ENCODE measurements around the gene ARHGAP21. TPM values are rescaled to one million over a fixed set of nuclear protein-coding genes. Genes with fewer than 3 reads are reported as not detected.

ARHGAP21 gene
- total RNA-seq, 1 experiment from 2014 or later = 52.6 TPM

DNA sequence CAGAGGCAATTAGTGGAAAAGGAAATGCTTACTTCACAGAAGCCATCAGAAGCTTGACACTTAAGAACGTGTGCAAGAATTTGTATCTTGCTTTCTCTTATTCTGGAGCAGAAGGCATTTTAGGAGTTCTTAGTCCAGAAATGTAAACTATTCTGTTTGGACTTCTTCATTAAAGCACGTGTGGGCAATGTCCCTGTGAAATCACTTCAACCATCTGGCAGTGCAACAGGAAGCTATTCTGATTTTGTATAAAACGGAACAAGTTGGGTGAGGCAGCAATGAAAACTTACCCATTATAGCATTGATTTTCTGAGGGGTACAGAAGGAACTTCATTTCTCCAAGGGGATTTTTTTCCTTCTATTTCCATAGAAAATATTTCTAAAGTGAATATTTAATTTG, 21.3 kb upstream of the ARHGAP21 start:
- Histone ChIP-seq H3F3A (ENCODE audit: low read length, unreplicated experiment) (no peaks in the 10 kb centered on the region), H2AFZ (ENCODE audit: low read length) (no peak overlapping the region), H3K9ac (ENCODE audit: low read length) (no peak overlapping the region), H3K79me2 (ENCODE audit: low read length) (no peaks in the 10 kb centered on the region), H3K9me2 (replicated peaks; ENCODE audit: low read length) (no peaks in the 10 kb centered on the region), H3K4me1 (ENCODE audit: insufficient read depth, low read length) (no peaks in the 10 kb centered on the region), H3K27ac (ENCODE audit: low read length) (no peak overlapping the region), H3K27me3 (ENCODE audit: low read length) (no peaks in the 10 kb centered on the region), H3K36me3 (ENCODE audit: low read depth, low read length) (no peaks in the 10 kb centered on the region), H3K4me2 (ENCODE audit: low read length) (no peak overlapping the region), H3K9me3 (ENCODE audit: low read length) (no peaks in the 10 kb centered on the region), H3K4me3 (ENCODE audit: low read length) (no peak overlapping the region), H4K20me1 (ENCODE audit: low read length) (no peaks in the 10 kb centered on the region)
- no TSS peak for BruUV-seq (replicated peaks)
- no peak for ATAC-seq
- intact Hi-C loops (cut with micrococcal nuclease) = no loop called here
- CTCF ChIA-PET = no interaction called here
- no peak for DNase-seq
- TF ChIP-seq EZH2phosphoT487 (IDR thresholded peaks at IDR 0.05; ENCODE audit: borderline replicate concordance, low read length) = no peak
- no peak for TF ChIP-seq EZH2 (IDR thresholded peaks at IDR 0.05; ENCODE audit: low read length, unreplicated experiment)
- TF ChIP-seq, protein P1, sequence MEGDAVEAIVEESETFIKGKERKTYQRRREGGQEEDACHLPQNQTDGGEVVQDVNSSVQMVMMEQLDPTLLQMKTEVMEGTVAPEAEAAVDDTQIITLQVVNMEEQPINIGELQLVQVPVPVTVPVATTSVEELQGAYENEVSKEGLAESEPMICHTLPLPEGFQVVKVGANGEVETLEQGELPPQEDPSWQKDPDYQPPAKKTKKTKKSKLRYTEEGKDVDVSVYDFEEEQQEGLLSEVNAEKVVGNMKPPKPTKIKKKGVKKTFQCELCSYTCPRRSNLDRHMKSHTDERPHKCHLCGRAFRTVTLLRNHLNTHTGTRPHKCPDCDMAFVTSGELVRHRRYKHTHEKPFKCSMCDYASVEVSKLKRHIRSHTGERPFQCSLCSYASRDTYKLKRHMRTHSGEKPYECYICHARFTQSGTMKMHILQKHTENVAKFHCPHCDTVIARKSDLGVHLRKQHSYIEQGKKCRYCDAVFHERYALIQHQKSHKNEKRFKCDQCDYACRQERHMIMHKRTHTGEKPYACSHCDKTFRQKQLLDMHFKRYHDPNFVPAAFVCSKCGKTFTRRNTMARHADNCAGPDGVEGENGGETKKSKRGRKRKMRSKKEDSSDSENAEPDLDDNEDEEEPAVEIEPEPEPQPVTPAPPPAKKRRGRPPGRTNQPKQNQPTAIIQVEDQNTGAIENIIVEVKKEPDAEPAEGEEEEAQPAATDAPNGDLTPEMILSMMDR (conservative IDR thresholded peaks at IDR 0.05; ENCODE audit: low read depth, low read length) = no peak
- POLR2A ChIA-PET (ENCODE audit: unreplicated experiment) = no interaction called here

- Histone ChIP-seq H4K20me1 (ENCODE audit: low read length) (no peaks in the 10 kb centered on the region), H3K9me2 (replicated peaks; ENCODE audit: low read length) (no peaks in the 10 kb centered on the region), H3K36me3 (ENCODE audit: low read depth, low read length) (no peaks in the 10 kb centered on the region), H3K79me2 (ENCODE audit: low read length) (no peaks in the 10 kb centered on the region), H3K9ac (ENCODE audit: low read length) (no peak overlapping the region), H3F3A (ENCODE audit: low read length, unreplicated experiment) (no peaks in the 10 kb centered on the region), H3K4me3 (ENCODE audit: low read length) (no peak overlapping the region), H3K4me2 (ENCODE audit: low read length) (no peak overlapping the region), H2AFZ (ENCODE audit: low read length) (no peak overlapping the region), H3K4me1 (ENCODE audit: insufficient read depth, low read length) (no peaks in the 10 kb centered on the region), H3K9me3 (ENCODE audit: low read length) (no peaks in the 10 kb centered on the region), H3K27ac (ENCODE audit: low read length) (no peak overlapping the region), H3K27me3 (ENCODE audit: low read length) (no peaks in the 10 kb centered on the region)
- CTCF ChIA-PET = no interaction called here
- BruUV-seq (replicated peaks) = no TSS peak
- DNase-seq = no peak
- no peak for TF ChIP-seq EZH2 (IDR thresholded peaks at IDR 0.05; ENCODE audit: low read length, unreplicated experiment)
- TF ChIP-seq, protein P1 (conservative IDR thresholded peaks at IDR 0.05; ENCODE audit: low read depth, low read length) = no peak
- no peak for TF ChIP-seq EZH2phosphoT487 (IDR thresholded peaks at IDR 0.05; ENCODE audit: borderline replicate concordance, low read length)
- intact Hi-C loops (cut with micrococcal nuclease) = no loop called here
- POLR2A ChIA-PET (ENCODE audit: unreplicated experiment) = no interaction called here
- no peak for ATAC-seq
These were observed 17.0 kb upstream of the ARHGAP21 start for GRCh38 chr10:24740714-24741113.

DNA sequence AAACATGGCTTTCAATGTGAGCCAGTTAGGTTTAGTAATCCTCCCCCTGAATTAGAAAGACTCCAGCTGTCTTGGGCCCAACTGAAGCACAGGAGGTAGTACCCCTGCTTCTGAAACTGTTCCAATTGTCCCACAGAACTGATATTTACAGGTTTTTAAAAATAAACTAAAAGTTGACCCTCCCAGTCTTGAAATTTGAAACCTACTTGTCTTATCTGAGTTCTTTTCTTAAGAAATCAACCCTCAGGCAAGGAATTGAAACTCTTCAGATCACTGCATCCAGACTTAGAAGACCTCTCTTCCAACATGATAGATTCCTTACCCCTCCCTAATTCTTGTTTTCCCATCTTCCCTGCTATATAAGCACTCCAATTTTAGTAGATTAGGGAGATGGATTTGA, 13.3 kb upstream of the ARHGAP21 start:
- Histone ChIP-seq H4K20me1 (ENCODE audit: low read length) (no peaks in the 10 kb centered on the region), H3K27me3 (ENCODE audit: low read length) (no peaks in the 10 kb centered on the region), H3K9ac (ENCODE audit: low read length) (no peak overlapping the region), H3K9me3 (ENCODE audit: low read length) (no peaks in the 10 kb centered on the region), H2AFZ (ENCODE audit: low read length) (no peak overlapping the region), H3K9me2 (replicated peaks; ENCODE audit: low read length) (no peaks in the 10 kb centered on the region), H3K27ac (ENCODE audit: low read length) (no peak overlapping the region), H3K4me1 (ENCODE audit: insufficient read depth, low read length) (peaks cover 6% of the 10 kb centered on the region), H3K4me3 (ENCODE audit: low read length) (no peak overlapping the region), H3K4me2 (ENCODE audit: low read length) (no peak overlapping the region), H3F3A (ENCODE audit: low read length, unreplicated experiment) (no peaks in the 10 kb centered on the region), H3K79me2 (ENCODE audit: low read length) (no peaks in the 10 kb centered on the region), H3K36me3 (ENCODE audit: low read depth, low read length) (no peaks in the 10 kb centered on the region)
- no TSS peak for BruUV-seq (replicated peaks)
- DNase-seq (no peak), ATAC-seq (no peak)
- no peak for TF ChIP-seq EZH2phosphoT487 (IDR thresholded peaks at IDR 0.05; ENCODE audit: borderline replicate concordance, low read length)
- no peak for TF ChIP-seq EZH2 (IDR thresholded peaks at IDR 0.05; ENCODE audit: low read length, unreplicated experiment)
- TF ChIP-seq, protein P1 (conservative IDR thresholded peaks at IDR 0.05; ENCODE audit: low read depth, low read length) = no peak
- ChIA-PET CTCF (no interaction called here), POLR2A (ENCODE audit: unreplicated experiment) (interaction anchor here (0.7 kb wide), 1 partner anchor 83 kb away, joined by 3 read pairs; no protein-coding TSS in a partner anchor)
- intact Hi-C loops (cut with micrococcal nuclease) = no loop called here
